OCI-LY3 (cell line): ENCODE measurements around the gene NRP1.

Experiments used
- H2AFZ ChIP-seq: fragments of 200-600, 300-600 bp; shearing (Covaris generic); 2 replicates; pipeline ENCODE4 v1.6.0; 2014; ENCODE audit warnings: antibody characterized with exemption, low read depth, low read length
- H3K27ac ChIP-seq: fragments of 200-600, 300-600 bp; sonication (generic); 2 replicates; pipeline ENCODE4 v1.5.1; 2014; ENCODE audit warnings: mild to moderate bottlenecking, low read length, moderate library complexity, mixed read lengths
- H3K27me3 ChIP-seq: fragments of 200-600, 300-600 bp; sonication (generic); 2 replicates; pipeline ENCODE4 v1.6.1; 2014; ENCODE audit warnings: low read depth, low read length, mixed read lengths
- H3K36me3 ChIP-seq: fragments of 200-600, 300-600 bp; sonication (generic); replicated peaks from 2 replicates; pipeline ENCODE3; 2014; ENCODE audit warnings: low read depth, low read length, mixed read lengths
- H3K4me1 ChIP-seq: fragments of 300-600, 200-600 bp; sonication (generic); 2 replicates; pipeline ENCODE4 v1.6.1; 2014; ENCODE audit warnings: low read length, mixed read lengths
- H3K4me2 ChIP-seq: fragments of 200-600, 300-600 bp; sonication (generic); 2 replicates; pipeline ENCODE4 v1.6.1; 2014; ENCODE audit warnings: low read length, mixed read lengths
- H3K4me3 ChIP-seq: fragments of 300-600, 200-600 bp; sonication (generic); 2 replicates; pipeline ENCODE4 v1.5.1; 2014; ENCODE audit warnings: antibody characterized with exemption, mild to moderate bottlenecking, low read length, moderate library complexity
- H3K79me2 ChIP-seq: fragments of 300-600, 200-600 bp; shearing (Covaris generic); 2 replicates; pipeline ENCODE4 v1.6.1; 2014; ENCODE audit warnings: mild to moderate bottlenecking, low read length, mixed read lengths
- H3K9ac ChIP-seq: fragments of 300-600, 200-600 bp; shearing (Covaris generic); 2 replicates; pipeline ENCODE4 v1.6.0; 2014; ENCODE audit warnings: mild to moderate bottlenecking, low read length, moderate library complexity
- H3K9me3 ChIP-seq: fragments of 200-600, 300-600 bp; shearing (Covaris generic); 2 replicates; pipeline ENCODE4 v1.6.1; 2014; ENCODE audit warnings: low read length, mixed read lengths; ENCODE audit not compliant: insufficient read depth
- H4K20me1 ChIP-seq: fragments of 200-600, 300-600 bp; sonication (generic); 2 replicates; pipeline ENCODE4 v1.6.1; 2016; ENCODE audit warnings: low read length, mixed read lengths; ENCODE audit not compliant: insufficient read depth
- CTCF ChIP-seq: fragments of 200-600, 300-600 bp; sonication (generic); IDR thresholded peaks from 2 replicates; pipeline ENCODE4 v1.5.1; 2014; ENCODE audit warnings: antibody characterized with exemption, low read length, low read depth
- EZH2phosphoT487 ChIP-seq: fragments of 200-600 bp; shearing (Covaris generic); IDR thresholded peaks from 2 replicates; pipeline ENCODE4 v1.6.1; 2018; ENCODE audit warnings: antibody characterized with exemption, mixed run types, low read depth

NRP1 gene

GRCh38 chr10:33236916-33237315, 97.6 kb downstream of the NRP1 start:
- no peak overlapping the region for H3K9ac ChIP-seq
- no peaks in the 10 kb centered on the region for H3K27me3 ChIP-seq
- H3K4me2 ChIP-seq: no peak overlapping the region
- no peaks in the 10 kb centered on the region for H3K79me2 ChIP-seq
- no peaks in the 10 kb centered on the region for H3K9me3 ChIP-seq
- no peaks in the 10 kb centered on the region for H3K4me1 ChIP-seq
- no peak overlapping the region for H3K4me3 ChIP-seq
- TF ChIP-seq CTCF (no peak), EZH2phosphoT487 (no peak)
- H3K27ac ChIP-seq: no peak overlapping the region
- H3K36me3 ChIP-seq: no peaks in the 10 kb centered on the region
- H4K20me1 ChIP-seq: no peaks in the 10 kb centered on the region
- H2AFZ ChIP-seq: no peak overlapping the region

DNA sequence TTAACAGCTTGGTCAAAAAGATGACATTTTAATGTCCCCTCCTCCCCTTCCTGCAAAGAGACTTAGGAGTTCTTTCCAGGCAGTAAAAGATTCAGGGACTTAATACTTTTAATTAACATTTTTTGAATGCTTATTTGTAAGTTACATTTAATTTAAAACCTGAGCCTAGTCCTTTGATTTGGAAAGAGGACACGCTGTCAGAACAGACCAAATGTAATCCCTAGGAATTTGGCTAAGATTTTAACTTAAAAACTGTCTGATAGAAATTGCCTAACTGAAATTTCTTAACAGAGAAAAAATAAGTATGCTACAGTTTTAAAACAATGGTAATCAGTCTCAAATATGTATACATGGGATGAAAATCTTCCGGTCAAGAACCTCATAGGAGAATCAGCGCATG, 98.5 kb downstream of the NRP1 start:
- Histone ChIP-seq H3K4me2 (no peak overlapping the region), H3K79me2 (no peaks in the 10 kb centered on the region), H3K9ac (no peak overlapping the region), H3K9me3 (no peaks in the 10 kb centered on the region), H3K4me3 (no peak overlapping the region), H3K27me3 (no peaks in the 10 kb centered on the region), H3K27ac (no peak overlapping the region), H2AFZ (no peak overlapping the region), H3K4me1 (no peaks in the 10 kb centered on the region), H3K36me3 (no peaks in the 10 kb centered on the region), H4K20me1 (no peaks in the 10 kb centered on the region)
- TF ChIP-seq EZH2phosphoT487 (no peak), CTCF (no peak)

- Histone ChIP-seq H3K9me3 (no peaks in the 10 kb centered on the region), H2AFZ (no peak overlapping the region), H3K4me3 (no peak overlapping the region), H4K20me1 (no peaks in the 10 kb centered on the region), H3K27ac (no peak overlapping the region), H3K79me2 (no peaks in the 10 kb centered on the region), H3K9ac (no peak overlapping the region), H3K36me3 (no peaks in the 10 kb centered on the region), H3K4me2 (no peak overlapping the region), H3K27me3 (no peaks in the 10 kb centered on the region), H3K4me1 (no peaks in the 10 kb centered on the region)
- TF ChIP-seq EZH2phosphoT487: no peak
- no peak for TF ChIP-seq CTCF
Observed at GRCh38 chr10:33235251-33235884, 99.1 kb downstream of the NRP1 start.

DNA sequence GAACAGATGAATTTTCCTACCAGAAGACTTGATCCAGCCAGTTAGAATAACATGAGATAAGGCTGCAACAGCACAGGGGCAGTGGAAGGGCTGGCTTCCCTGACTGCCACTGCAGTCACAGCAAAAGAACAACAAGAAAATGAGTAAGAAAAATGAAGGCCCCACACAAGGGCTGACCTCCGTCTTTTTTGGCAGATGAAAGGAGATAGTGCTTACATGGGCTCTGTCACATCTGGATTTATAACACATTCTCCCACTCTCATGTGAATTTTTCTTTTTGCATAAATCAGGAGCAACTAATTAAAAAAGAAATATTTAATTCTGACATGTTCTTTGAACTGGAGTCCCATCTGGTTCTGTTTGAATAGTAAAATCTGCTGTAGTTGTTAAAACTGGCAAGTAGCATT, 99.6 kb downstream of the NRP1 start:
- Histone ChIP-seq H3K79me2 (no peaks in the 10 kb centered on the region), H4K20me1 (no peaks in the 10 kb centered on the region), H3K27ac (no peak overlapping the region), H2AFZ (no peak overlapping the region), H3K4me1 (no peaks in the 10 kb centered on the region), H3K4me3 (no peak overlapping the region), H3K4me2 (no peak overlapping the region), H3K9me3 (no peaks in the 10 kb centered on the region), H3K36me3 (no peaks in the 10 kb centered on the region), H3K9ac (no peak overlapping the region), H3K27me3 (no peaks in the 10 kb centered on the region)
- TF ChIP-seq EZH2phosphoT487: no peak
- TF ChIP-seq CTCF: no peak
